ENCODE results near the gene WDR17.

DNA sequence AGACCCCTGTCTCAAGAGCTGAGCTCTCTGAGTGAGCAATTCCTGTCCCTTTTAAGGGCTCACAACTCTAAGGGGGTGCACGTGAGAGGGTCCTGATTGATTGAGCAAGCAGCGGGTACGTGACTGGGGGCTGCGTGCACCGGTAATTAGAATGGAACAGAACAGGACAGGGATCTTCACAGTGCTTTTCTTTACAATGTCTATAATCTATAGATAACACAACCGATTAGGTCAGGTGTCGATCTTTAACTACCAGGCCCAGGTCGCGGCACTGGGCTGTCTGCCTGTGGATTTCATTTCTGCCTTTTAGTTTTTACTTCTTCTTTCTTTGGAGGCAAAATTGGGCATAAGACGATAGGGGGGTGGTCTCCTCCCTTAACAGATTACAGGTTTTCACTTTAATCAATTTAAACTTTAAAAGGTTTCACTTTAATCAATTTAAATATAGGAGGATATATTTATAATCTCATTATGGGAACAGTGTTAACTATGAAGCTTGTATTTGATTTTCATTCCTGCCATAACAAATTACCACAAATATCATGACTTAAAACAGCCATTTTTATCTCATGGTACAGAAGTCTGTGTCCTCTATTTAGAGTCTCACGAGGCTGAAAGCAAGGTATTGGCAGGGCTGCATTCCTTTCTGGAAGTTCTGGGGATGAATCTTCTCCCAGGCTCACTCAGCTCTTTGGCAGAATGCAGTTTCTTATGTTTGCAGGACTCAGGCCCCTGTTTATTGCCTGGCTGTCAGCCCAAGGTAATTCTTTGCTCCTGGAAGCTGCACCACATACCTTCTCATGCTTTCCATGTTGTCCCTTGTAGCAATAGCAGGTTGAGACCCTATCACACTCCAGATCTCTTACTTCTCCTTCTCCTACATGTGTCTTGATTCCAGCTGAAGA lies 124.5 kb downstream of the WDR17 start:
- TF ChIP-seq, protein P1, sequence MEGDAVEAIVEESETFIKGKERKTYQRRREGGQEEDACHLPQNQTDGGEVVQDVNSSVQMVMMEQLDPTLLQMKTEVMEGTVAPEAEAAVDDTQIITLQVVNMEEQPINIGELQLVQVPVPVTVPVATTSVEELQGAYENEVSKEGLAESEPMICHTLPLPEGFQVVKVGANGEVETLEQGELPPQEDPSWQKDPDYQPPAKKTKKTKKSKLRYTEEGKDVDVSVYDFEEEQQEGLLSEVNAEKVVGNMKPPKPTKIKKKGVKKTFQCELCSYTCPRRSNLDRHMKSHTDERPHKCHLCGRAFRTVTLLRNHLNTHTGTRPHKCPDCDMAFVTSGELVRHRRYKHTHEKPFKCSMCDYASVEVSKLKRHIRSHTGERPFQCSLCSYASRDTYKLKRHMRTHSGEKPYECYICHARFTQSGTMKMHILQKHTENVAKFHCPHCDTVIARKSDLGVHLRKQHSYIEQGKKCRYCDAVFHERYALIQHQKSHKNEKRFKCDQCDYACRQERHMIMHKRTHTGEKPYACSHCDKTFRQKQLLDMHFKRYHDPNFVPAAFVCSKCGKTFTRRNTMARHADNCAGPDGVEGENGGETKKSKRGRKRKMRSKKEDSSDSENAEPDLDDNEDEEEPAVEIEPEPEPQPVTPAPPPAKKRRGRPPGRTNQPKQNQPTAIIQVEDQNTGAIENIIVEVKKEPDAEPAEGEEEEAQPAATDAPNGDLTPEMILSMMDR (IDR thresholded peaks at IDR 0.05) = no peak
- TF ChIP-seq POLR2A (IDR thresholded peaks at IDR 0.05) = no peak
